WI38 (cell line): ENCODE measurements around the gene C19orf44.
"Not testable (repeated sequence)": the region's sequence is repeated elsewhere in the genome, so short reads cannot be mapped to it uniquely, and the experiment has no call there.

Experiments used
- H3K4me3 ChIP-seq: 2 replicates; pipeline ENCODE4 v1.5.1; 2011; ENCODE audit warnings: low read depth, mild to moderate bottlenecking, control low read depth, low read length
- CTCF ChIP-seq: IDR thresholded peaks from 2 replicates; pipeline ENCODE4 v1.5.1; 2012; ENCODE audit warnings: low read depth, mild to moderate bottlenecking, control low read depth, low read length

The C19orf44 gene

GRCh38 chr19:16496613-16496983 lies 404 bp downstream of the C19orf44 start:
- no peak for TF ChIP-seq CTCF
- H3K4me3 ChIP-seq: peak overlapping the region; percentile 78

DNA sequence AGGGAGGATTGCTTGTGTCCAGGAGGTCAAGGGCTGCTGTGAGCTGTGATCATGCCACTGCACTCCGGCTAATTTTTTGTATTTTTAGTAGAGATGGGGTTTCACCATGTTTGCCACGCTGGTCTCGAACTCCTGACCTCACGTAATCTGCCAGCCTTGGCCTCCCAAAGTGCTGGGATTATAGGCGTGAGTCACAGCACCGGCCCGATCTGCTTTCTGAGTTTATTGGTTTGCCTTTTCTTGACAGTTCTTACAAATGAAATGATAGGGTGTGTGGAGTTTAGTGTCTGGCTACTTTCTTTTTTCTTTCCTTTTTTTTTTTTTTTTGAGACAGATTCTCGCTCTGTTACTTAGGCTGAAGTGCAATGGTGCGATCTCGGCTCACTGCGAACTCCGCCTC lies 848 bp downstream of the C19orf44 start:
- peak overlapping the region; percentile 78 for H3K4me3 ChIP-seq
- no peak for TF ChIP-seq CTCF

GRCh38 chr19:16497837-16498236 lies 1.6 kb downstream of the C19orf44 start:
- TF ChIP-seq CTCF: no peak

DNA sequence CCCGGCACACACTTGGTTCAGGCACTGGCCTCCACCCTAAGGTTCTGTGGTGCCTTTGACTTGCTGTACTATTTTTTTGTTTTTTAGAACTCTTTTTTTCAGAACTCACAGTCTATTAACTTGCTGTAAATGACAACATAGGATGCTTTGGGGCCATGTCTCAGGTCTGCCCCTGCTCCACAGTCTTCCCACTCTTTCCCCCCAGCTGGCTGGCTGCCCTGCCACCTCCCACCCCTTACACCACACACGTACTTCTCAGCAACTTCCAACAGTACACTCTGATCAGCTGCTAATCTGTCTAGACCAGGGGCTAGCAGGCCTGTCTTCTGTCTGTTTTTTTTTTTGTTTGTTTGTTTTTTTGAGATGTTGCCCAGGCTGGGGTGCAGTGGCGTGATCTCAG lies 8.1 kb downstream of the C19orf44 start:
- no peak overlapping the region for H3K4me3 ChIP-seq
- TF ChIP-seq CTCF: no peak

More at GRCh38 chr19:16497837-16498236, 1.6 kb downstream of the C19orf44 start:
- no peak overlapping the region for H3K4me3 ChIP-seq

DNA sequence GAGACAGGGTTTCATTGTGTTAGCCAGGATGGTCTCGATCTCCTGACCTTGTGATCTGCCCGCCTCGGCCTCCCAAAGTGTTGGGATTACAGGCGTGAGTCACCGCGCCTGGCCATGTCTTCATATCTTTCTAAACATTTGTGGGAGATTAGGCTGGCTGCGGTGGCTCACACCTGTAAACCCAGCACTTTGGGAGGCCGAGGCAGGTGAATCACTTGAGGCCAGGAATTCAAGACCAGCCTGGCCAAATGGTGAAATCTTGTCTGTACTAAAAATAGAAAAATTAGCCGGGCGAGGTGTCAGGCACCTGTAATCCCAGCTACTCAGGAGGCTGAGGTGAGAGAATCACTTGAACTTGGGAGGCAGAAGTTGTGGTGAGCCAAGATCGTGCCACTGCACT lies 10.0 kb downstream of the C19orf44 start:
- not testable (repeated sequence) for H3K4me3 ChIP-seq

DNA sequence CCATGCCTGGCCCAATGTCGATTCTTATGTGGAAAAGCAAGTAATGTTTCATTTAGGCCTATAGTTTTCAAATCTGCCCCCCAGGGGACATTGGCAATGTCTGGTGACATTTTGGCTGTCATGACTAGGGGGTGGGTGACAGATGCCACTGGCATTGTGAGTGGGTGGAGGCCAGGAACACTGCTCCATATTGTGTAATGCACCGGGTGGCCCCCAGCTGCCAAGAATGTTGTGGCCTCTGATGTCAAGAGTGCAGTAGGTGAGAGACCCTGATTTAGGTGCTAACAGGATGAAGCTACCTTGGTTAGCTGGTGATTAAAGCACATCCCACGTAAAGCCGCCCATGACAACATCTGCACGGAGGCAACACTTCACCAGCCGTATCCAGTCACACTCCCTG lies 10.8 kb downstream of the C19orf44 start:
- TF ChIP-seq CTCF: no peak
- no peak overlapping the region for H3K4me3 ChIP-seq

DNA sequence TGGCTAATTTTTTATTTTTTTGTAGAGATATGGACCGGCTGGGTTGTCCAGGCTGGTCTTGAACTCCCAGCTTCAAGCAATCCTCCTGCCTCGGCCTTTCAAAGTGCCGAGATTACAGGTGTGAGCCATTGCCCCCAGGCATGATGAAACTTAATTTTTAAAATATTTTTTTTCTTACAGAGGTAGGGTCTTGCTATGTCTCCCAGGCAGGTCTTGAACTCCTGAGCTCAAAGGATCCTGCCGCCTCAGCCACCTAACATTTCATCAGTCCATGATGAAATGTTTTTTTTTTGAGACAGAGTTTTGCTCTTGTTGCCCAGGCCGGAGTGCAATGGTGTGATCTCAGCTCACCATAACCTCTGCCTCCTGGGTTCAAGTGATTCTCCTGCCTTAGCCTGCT lies 12.4 kb downstream of the C19orf44 start:
- H3K4me3 ChIP-seq: no peak overlapping the region
- no peak for TF ChIP-seq CTCF

GRCh38 chr19:16509141-16510061 lies 13.2 kb downstream of the C19orf44 start:
- TF ChIP-seq CTCF: no peak

GRCh38 chr19:16512611-16513010 lies 16.4 kb downstream of the C19orf44 start:
- H3K4me3 ChIP-seq: not testable (repeated sequence)

More at GRCh38 chr19:16509141-16510061, 13.2 kb downstream of the C19orf44 start:
- H3K4me3 ChIP-seq: no peak overlapping the region
